Stimulated activated CD4-positive, alpha-beta T cell treated with anti-CD3 and anti-CD28 coated beads, Interleukin-15, amount 100 ng/mL, for 48 hours (primary cell): ENCODE results near the gene STOX1.
"Not testable (repeated sequence)": the region's sequence is repeated elsewhere in the genome, so short reads cannot be mapped to it uniquely, and the experiment has no call there.

Source experiments
- DNase-seq, 2 donors: peaks; one replicate each; pipeline ENCODE4 v3.0.0-alpha.2; 2020; ENCODE audit warnings: low read depth in 2 of 2

STOX1 gene, protein sequence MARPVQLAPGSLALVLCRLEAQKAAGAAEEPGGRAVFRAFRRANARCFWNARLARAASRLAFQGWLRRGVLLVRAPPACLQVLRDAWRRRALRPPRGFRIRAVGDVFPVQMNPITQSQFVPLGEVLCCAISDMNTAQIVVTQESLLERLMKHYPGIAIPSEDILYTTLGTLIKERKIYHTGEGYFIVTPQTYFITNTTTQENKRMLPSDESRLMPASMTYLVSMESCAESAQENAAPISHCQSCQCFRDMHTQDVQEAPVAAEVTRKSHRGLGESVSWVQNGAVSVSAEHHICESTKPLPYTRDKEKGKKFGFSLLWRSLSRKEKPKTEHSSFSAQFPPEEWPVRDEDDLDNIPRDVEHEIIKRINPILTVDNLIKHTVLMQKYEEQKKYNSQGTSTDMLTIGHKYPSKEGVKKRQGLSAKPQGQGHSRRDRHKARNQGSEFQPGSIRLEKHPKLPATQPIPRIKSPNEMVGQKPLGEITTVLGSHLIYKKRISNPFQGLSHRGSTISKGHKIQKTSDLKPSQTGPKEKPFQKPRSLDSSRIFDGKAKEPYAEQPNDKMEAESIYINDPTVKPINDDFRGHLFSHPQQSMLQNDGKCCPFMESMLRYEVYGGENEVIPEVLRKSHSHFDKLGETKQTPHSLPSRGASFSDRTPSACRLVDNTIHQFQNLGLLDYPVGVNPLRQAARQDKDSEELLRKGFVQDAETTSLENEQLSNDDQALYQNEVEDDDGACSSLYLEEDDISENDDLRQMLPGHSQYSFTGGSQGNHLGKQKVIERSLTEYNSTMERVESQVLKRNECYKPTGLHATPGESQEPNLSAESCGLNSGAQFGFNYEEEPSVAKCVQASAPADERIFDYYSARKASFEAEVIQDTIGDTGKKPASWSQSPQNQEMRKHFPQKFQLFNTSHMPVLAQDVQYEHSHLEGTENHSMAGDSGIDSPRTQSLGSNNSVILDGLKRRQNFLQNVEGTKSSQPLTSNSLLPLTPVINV

DNA sequence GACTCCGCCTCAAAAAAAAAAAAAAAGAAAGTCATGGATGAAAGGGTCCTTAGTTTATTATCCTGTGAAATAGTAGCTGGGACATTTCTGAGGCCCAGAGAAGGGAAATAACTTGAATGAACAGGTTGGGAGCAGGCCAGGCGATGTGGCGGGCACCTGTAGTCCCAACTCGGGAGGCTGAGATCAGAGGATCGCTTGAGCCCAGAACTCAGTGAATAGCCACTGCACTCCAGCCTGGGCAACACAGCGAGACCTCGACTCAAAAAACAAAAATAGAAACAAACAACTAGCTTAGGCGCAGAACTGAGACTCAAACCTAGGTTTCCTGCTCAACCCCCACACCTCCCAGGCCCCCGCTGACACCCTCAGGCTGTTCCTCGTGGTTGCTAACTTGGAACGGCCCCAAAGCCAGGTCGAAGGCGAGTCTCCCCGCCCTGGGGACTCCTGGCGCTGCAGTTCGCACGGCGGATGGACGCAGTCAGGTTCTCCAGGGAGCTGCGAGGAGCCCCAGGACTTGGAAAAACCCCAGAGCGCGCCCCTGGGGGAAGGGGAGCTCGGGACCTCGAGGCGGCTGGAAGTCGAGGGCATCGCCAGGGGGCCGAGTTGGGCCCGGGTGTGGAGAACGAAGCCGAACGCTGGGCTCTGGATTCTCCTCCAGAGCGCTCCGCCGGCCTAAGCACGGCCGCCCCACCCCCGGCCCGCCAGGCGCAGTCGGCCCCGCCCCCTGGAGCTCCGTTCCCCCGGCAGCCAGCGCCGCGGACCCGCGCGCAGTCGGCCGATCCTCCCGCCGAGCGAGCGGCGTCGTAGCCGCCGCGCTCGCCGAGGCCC is at the start of gene STOX1:
TSS of gene STOX1 (plus strand) at position 768 of the 828 bp plus-strand sequence. CDS start 93 bp downstream, outside the sequence.
- peak; percentile 24 to 59 for DNase-seq

DNA sequence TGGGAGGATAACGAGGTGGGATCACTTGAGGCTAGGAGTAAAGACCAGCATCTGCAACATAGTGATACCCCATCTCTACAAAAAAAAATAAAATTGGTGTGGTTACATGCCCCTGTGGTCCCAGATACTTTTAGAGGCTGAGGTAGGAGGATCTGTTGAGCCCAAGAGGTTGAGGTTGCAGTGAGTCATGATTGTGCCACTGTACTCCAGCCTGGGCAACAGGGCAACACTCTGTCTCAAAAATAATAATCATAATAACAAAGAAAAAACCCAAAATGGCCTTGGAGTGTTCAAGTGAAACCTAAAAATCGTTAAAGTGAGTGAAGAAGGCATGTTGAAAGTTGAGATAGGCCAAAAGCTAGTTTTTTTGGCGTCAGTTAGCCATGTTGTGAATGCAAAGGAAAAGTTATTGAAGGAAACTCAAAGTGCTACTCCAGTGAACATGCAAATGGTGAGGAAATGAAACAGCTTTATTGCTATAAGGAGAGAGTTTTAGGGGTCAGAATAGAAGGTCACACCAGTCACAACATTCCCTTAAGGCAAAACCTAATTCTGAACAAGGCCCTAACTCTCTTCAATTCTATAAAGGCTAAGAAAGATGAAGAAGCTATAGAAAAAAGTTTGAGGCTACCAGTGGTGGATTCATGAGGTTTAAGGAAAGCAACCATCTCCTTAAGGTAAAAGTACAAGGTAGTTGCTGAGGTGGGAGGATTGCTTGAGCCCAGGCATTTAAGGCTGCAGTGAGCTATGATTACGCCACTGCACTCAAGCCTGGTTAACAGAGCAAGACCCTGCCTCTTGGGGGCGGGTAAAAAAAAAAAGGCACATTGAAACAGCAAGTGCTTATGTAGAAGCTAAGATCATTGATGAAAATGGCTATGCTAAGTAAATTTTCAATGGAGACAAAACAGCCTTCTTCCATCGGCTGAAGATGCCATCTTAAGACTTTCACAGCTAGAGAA is 45.4 kb upstream of the STOX1 start:
- no peak for DNase-seq

DNA sequence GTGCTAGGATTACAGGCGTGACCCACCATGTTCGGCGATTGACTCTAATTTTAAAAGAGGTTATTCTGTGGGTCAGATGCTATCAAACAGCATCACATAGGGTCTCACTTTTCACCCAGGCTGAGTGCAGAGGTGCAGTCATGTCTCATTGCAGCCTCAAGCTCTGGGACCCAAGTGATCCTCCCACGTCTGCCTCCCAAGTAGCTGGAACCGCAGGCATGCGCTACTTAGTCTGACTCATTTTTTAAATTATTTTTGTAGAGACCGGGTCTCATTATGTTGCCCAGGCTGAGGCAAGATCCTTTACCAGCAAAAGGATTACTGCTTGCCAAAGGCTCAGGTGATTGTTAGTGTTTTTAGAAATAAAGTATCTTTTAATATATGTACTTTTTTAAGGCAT is 42.9 kb upstream of the STOX1 start:
- no peak for DNase-seq

DNA sequence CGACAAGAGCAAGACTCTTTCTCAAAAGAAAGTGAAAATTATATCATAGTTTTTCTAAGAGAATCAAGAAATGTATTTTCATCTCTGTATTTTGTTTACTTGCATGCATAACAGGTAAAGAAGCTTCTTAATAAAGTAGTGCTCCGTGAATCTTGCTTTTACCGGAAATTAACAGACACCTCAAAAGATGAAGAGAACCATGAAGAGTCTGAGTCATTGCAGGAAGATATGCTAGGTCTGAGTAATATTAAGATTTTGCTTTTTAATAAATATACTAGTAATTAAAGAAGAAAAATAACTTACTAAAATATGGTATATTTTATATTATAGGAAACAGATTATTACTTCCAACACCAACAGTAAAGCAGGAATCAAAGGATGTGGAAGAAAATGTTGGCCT is 39.5 kb upstream of the STOX1 start:
- no peak for DNase-seq

DNA sequence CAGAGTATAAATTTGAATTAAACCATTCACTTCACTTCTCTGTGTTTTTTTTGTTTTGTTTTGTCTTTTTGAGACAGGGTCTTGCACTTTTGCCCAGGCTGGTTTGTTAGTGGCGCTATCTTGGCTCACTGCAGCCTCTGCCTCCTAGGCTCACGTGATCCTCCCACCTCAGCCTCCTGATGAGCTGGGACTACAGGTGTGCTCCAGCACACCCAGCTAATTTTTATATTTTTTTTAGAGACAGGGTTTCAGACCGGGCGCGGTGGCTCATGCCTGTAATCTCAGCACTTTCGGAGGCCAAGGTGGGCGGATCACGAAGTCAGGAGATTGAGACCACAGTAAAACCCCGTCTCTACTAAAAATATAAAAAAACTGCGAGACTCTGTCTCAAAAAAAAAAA is 36.9 kb upstream of the STOX1 start:
- no peak for DNase-seq

DNA sequence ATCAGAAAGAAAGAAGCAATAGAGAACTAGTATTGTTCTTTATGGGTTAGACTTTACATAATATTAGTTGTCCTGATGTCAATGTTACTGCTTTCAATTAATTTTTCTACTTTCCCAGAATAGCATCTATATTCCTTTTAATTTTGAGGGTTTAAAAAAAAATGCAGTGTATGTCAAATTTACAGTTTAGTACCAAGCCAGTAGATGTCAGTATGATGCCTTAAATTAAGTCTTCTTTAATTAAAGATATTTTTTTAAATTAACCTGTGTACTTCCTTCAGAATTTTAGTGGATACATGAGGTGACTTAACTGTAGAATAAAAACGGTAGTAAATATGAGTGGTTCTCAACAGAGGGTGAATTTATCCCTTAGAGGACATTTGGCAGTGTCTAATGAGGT is 35.2 kb upstream of the STOX1 start:
- DNase-seq = no peak

DNA sequence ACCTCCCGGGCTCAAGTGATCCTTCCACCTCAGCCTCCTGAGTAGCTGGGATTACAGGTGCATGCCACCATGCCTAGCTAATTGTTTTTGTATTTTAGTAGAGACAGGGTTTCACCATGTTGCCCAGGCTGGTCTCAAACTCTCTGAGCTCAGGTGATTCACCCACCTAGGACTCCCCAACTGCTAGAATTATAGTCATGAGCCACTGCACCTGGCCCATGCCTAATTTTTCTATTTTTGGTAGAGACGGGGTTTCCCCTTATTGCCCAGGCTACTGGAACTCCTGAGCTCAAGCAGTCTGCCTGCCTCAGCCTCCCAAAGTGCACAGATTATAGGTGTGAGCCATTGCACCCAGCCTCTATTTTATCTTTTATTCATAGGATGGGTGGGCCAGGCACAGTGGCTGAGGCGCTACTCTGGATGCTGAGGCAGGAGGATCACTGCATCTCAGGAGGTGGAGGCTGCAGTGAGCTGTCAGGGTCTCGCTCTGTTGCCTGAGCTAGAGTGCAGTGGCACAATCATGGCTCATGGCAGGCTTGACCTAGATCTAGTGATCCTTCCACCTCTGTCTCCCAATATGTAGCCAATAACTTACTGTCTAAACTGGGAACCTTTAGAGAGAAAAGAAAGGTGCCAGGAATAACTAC is 31.3 kb upstream of the STOX1 start:
- DNase-seq = no peak

DNA sequence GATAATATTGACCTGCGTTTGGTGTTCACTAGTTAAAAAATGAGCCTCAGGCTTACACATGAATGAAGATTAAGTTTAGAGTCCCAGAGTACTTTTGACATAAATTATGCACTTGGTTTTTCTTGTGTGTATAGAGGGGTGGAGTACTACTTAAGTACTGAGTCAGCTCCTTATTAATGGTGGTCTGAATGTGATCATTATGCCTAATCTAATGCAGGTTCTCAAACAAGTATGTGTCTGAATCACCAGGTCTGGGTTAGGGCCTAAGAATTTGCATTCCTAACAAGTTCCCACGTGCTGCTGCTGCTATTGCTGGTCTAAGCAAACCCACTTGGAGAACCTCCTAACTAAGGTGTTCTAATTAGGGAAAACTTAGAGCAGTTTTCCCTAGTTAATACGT is 30.7 kb upstream of the STOX1 start:
- no peak for DNase-seq

DNA sequence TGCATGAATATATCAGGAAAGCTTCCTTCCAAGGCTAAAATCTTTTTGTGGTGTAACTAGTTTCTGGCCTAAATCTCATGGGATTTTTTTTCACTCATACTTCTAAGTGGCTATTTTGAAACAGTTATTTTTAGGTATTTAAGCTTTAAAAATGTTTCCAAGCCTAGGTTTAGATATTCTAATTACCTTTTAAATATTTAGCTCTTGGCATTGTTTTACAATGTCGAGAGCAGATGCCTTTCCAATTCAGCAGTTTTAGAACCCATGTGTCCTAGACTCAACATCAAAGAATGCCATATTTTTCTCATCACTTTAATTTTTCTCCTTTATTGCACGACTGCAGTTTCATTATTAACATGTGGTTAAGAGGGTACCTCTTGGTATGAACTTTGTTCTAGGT is 27.1 kb upstream of the STOX1 start:
- no peak for DNase-seq

DNA sequence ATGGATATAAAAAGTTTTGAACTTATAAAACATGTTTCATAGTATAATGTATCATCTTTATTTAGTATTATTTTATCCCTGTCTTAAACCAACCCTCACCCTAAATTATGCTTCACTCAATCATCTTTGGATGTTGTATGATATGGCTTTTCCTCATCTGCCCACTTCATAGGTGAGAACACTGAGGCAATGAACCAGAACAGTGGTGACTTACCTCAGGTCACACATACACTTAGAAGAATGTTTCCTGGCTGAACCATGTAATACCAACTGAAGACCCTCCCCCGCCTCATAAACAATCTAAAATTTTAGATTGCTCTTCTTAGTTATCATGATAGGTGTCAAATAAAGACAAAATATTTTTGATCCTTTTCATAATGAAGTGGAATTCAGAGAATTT is 22.6 kb upstream of the STOX1 start:
- no peak for DNase-seq

DNA sequence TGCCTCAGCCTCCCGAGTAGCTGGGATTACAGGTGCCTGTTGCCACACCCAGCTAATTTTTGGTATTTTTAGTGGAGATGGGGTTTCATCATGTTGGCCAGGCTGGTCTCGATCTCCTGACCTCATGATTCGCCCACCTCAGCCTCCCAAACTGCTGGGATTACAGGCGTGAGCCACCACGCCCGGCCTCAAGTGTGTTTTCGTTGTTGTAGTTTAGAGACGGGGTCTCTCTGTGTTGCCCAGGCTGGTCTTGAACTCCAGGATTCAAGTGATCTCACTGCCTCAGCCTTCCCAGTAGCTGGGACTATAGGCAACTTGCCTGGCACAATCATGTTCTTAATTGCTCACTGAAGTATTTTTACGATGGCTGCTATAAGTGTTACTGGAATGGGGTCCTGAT is 16.5 kb upstream of the STOX1 start:
- not testable (repeated sequence) for DNase-seq

DNA sequence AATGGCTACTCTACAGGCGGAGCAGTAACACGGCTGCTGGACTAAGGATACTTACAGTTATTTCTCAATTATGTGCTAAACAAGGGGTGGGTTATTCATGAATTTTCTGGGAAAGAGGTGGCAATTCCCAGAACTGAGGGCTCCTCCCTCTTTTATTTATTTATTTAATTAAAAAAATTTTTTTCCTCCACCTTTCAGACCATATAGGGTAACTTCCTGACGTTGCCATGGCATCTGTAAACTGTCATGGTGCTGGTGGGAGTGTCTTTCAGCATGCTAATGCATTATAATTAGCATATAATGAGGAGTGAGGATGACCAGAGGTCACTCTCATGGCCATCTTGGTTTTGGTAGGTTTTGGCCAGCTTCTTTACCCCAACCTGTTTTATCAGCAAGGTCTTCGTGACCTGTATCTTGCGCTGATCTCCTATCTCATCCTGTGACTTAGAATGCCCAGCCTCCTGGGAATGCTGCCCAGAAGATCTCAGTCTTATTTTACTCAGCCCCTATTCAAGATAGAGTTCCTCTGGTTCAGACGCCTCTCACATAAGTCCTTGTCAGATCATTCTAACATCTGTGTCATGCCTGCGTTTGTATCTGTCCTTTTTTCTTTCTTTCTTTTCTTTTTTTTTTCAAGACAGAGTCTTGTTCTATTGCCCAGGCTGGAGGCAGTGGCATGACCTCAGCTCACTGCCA is 15.9 kb upstream of the STOX1 start:
- no peak for DNase-seq

DNA sequence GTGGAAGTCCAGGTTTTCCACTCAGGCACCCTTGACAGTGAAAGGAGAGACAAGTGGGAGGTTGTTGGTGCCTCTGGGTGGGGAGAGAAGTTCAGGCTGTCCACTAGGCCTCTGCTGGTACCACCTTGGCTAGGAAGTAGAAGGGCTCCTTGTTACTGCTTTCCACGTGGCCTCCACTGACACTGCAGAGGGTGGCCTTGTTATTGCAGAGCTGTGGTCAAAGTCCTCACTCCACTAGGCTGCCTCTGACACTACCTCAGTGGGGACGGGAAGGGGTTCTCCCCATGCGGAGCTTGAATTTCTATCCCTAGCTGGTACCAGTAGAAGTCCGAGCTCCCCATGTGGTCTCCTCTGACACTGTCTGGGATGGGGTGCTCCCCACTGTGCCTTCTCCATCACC is 14.9 kb upstream of the STOX1 start:
- DNase-seq = no peak

DNA sequence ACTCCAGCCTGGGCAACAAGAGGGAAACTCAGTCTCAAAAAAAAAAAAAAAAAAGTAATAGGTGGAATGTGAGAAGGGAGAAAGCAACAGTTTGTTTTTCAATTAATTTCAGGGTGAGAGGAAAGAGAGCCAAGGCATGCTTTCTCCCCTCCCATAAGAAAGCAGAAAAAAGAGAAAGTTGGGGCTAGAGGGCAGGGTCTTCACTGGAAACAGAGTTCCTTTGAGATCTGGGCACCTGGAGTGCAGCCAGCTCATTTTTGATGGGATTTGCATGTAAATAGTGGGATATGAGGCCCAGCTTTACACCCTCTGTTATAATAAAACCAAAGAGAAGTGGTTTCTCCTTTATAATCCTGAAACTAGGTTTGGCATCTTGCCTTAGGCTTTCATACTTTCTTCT is 13.8 kb upstream of the STOX1 start:
- DNase-seq = no peak

DNA sequence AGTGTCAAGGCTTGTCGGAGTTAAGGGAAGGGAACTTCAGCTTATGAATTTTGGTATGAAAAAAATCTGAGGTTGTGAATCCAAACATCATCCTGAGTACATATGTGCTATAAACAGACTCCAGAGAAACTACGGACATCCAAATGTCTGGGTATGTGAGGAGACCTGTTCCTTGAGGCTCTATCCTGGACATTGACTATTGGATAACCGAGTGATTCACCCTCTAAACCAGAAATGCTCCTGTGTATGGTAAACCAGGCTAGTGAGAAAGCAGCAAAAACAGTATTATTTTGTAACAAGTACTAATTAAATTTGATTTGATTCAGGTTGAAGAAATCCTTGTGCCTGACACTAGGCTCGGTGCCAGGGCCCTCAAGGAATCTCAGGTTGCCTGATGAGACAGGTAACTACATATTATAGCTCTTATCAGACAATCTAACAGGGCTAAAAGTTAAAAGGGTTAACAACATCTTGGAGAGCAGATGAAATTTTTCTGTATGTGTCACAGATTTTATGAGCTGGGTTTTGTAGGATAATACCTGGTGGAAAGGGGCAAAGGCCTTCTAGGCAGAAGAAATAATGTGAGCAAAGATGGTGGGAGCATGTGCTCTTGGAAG is 10.4 kb upstream of the STOX1 start:
- no peak for DNase-seq

DNA sequence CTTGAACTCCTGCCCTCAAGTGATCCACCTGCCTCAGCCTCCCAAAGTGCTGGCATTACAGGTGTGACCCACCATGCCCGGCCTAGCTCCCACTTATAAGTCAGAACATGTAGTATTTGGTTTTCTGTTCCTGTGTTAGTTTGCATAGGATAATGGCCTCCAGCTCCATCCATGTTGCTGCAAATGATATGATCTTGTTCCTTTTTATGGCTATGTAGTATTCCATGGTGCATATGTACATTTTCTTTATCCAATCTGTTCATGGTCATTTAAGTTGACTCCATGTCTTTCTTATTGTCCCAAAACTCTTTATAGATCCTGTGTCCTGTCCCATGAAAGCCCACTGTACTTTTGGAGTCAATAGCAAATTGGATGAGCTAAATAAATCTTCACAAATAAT is 7.0 kb upstream of the STOX1 start:
- not testable (repeated sequence) for DNase-seq

DNA sequence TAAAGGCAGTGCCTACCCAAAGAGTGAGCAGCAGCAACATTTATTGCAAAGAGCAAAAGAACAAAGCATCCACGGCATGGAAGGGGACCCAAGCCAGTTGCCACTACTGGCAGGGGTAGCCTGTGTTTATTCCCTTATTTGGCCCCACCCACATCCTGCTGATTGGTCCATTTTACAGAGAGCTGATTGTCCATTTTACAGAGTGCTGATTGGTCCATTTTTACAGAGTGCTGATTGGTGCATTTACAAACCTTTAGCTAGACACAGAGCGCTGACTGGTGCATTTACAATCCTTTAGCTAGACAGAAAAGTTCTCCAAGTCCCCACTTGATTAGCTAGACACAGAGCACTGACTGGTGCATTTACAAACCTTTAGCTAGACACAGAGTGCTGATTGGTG is 4.7 kb upstream of the STOX1 start:
- not testable (repeated sequence) for DNase-seq

DNA sequence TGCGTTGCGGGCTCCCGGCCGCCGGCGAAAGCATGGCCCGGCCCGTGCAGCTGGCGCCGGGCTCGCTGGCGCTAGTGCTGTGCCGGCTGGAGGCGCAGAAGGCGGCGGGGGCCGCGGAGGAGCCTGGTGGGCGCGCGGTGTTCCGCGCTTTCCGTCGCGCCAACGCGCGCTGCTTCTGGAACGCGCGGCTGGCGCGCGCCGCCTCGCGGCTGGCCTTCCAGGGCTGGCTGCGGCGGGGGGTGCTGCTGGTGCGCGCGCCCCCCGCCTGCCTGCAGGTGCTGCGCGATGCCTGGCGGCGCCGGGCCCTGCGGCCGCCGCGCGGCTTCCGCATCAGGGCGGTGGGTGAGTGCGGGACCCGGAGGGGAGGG is 245 bp downstream of the STOX1 start:
- DNase-seq = not testable (repeated sequence)

DNA sequence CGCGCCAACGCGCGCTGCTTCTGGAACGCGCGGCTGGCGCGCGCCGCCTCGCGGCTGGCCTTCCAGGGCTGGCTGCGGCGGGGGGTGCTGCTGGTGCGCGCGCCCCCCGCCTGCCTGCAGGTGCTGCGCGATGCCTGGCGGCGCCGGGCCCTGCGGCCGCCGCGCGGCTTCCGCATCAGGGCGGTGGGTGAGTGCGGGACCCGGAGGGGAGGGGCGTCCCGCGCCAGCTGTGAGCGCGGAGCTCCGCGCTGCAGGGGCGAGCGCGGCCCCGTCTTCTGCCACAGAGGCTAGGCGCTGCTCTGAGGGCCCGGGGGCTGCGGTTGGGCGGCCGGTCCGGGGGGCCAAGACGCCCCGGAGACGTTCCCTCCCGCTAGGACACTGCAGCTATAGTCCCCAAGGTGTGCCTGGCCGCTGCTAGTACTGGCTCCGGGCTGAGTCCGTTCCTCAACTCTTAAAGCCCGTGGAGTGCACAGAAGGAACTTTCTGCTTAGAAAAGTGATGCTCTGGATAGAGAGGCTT is 811 bp downstream of the STOX1 start:
- not testable (repeated sequence) for DNase-seq
